Naive B cell (primary cell): ENCODE data around the gene GNPTG. TPM values are rescaled to one million over a fixed set of nuclear protein-coding genes. Genes with fewer than 3 reads are reported as not detected.

Source experiments
- ATAC-seq, 2 donors: fragments of 150-1000 bp; cut with Tn5 transposase; 2 replicates each; pipeline ENCODE4 v1.10.0; 2021; ENCODE audit warnings: low read depth in 2 of 2, mild to moderate bottlenecking in 2 of 2, moderate library complexity in 2 of 2
- DNase-seq: peaks from one replicate; pipeline ENCODE4 v3.0.0; 2022
- H3K27ac Mint-ChIP-seq, 6 donors: one replicate each; pipeline ENCODE4 v1.8.0; 2020 to 2022; ENCODE audit warnings: mild to moderate bottlenecking in 6 of 6, mixed read lengths in 6 of 6, moderate library complexity in 5 of 6, inconsistent platforms in 2 of 6
- H3K27me3 Mint-ChIP-seq, 3 donors: one replicate each; pipeline ENCODE4 v1.8.0; 2021 to 2022; ENCODE audit warnings: mixed read lengths in 3 of 3, mild to moderate bottlenecking in 1 of 3
- H3K36me3 Mint-ChIP-seq, 2 donors: one replicate each; pipeline ENCODE4 v1.8.0; 2020 to 2022; ENCODE audit warnings: mixed read lengths in 2 of 2, inconsistent platforms in 1 of 2, mild to moderate bottlenecking in 1 of 2
- H3K4me1 Mint-ChIP-seq, 3 donors: one replicate each; pipeline ENCODE4 v1.8.0; 2020 to 2022; ENCODE audit warnings: mixed read lengths in 3 of 3, inconsistent platforms in 1 of 3, mild to moderate bottlenecking in 1 of 3, moderate library complexity in 1 of 3
- H3K4me3 Mint-ChIP-seq, 8 donors: one replicate each; pipeline ENCODE4 v1.8.0; 2020 to 2022; ENCODE audit warnings: mild to moderate bottlenecking in 8 of 8, mixed read lengths in 8 of 8, moderate library complexity in 8 of 8, inconsistent platforms in 2 of 8
- H3K9me3 Mint-ChIP-seq, 7 donors: one replicate each; pipeline ENCODE4 v1.8.0; 2020 to 2022; ENCODE audit warnings: mixed read lengths in 7 of 7, mild to moderate bottlenecking in 5 of 7, inconsistent platforms in 2 of 7, moderate library complexity in 1 of 7
- polyA plus RNA-seq, 6 donors: library from polyadenylated mRNA; unstranded; fragments of 300-500 nt; fragmentation: Illumina TruSeq; gene quantifications; one replicate each; pipeline ENCODE4 v1.2.3, GENCODE V29; 2021; ENCODE audit warnings: low read depth in 6 of 6

GNPTG gene
- 10 to 100 TPM; 39.7 to 52.1 (median 44.6) TPM for polyA plus RNA-seq

- peak within 1 kb of the TSS; percentile 76 to 93 (median 88) for H3K4me3 Mint-ChIP-seq
- peak; percentile 86 for DNase-seq
- H3K36me3 Mint-ChIP-seq, result no peaks in the 10 kb centered on the region
- peaks cover 27 to 44% (median 32%) of the 10 kb centered on the region in 3 donors for H3K4me1 Mint-ChIP-seq
- H3K27ac Mint-ChIP-seq, result peak within 1 kb of the TSS; percentile 82 to 93 (median 87)
- no peaks in the 10 kb centered on the region for H3K9me3 Mint-ChIP-seq
- no peaks in the 10 kb centered on the region for H3K27me3 Mint-ChIP-seq
- ATAC-seq, result peak; percentile 92 to 94
These were observed at the start of gene GNPTG, which contains the start of gene TSR3 for GRCh38 chr16:1351582-1352362. Gene GNPTG (plus strand): TSS chr16:1351931. CDS start chr16:1351966, 35 bp downstream. Gene TSR3 (minus strand): TSS chr16:1351878. CDS start chr16:1351804, 74 bp downstream.

GRCh38 chr16:1305823-1306222 lies 45.9 kb upstream of the GNPTG start:
- Mint-ChIP-seq H3K4me3 (peak overlapping the region in 6 of 8 donors; percentile 9 to 97 (median 76)), H3K27ac (peak overlapping the region; percentile 6 to 100 (median 63)), H3K27me3 (no peaks in the 10 kb centered on the region), H3K36me3 (peaks cover 5 to 7% of the 10 kb centered on the region in 2 donors), H3K4me1 (peaks cover 36 to 53% (median 37%) of the 10 kb centered on the region in 3 donors), H3K9me3 (no peaks in the 10 kb centered on the region)
- peak; percentile 28 for DNase-seq
- ATAC-seq, result no peak

- Mint-ChIP-seq H3K9me3 (no peaks in the 10 kb centered on the region), H3K27ac (peak overlapping the region; percentile 33 to 100 (median 58)), H3K4me3 (peak overlapping the region in 6 of 8 donors; percentile 19 to 97 (median 76)), H3K27me3 (no peaks in the 10 kb centered on the region), H3K36me3 (peaks cover 5 to 7% of the 10 kb centered on the region in 2 donors), H3K4me1 (peaks cover 41 to 58% (median 41%) of the 10 kb centered on the region in 3 donors)
- ATAC-seq (no peak), DNase-seq (no peak)
These were observed 45.4 kb upstream of the GNPTG start for GRCh38 chr16:1306334-1306733.

- Mint-ChIP-seq H3K27me3 (no peaks in the 10 kb centered on the region), H3K9me3 (no peaks in the 10 kb centered on the region), H3K4me3 (peak overlapping the region; percentile 84 to 98 (median 94)), H3K27ac (peak overlapping the region in 5 of 6 donors; percentile 56 to 100 (median 100)), H3K4me1 (peaks cover 40 to 68% (median 52%) of the 10 kb centered on the region in 3 donors), H3K36me3 (peaks cover 5 to 7% of the 10 kb centered on the region in 2 donors)
- ATAC-seq (no peak), DNase-seq (no peak)
These were observed 43.4 kb upstream of the GNPTG start for GRCh38 chr16:1308036-1308976.

GRCh38 chr16:1308977-1309885 lies 42.5 kb upstream of the GNPTG start, which contains the start of gene UBE2I:
Gene UBE2I (plus strand): TSS chr16:1309636. CDS start chr16:1314031, 4,395 bp downstream.
- H3K9me3 Mint-ChIP-seq, result no peaks in the 10 kb centered on the region
- peak; percentile 99 for DNase-seq
- peak; percentile 61 to 68 for ATAC-seq

GRCh38 chr16:1309888-1310831 lies 41.6 kb upstream of the GNPTG start:
- peaks cover 35 to 58% (median 40%) of the 10 kb centered on the region in 3 donors for H3K4me1 Mint-ChIP-seq

More at GRCh38 chr16:1308977-1309885, 42.5 kb upstream of the GNPTG start, which contains the start of gene UBE2I:
- Mint-ChIP-seq H3K27me3 (no peaks in the 10 kb centered on the region), H3K27ac (peak within 1 kb of the TSS; percentile 100), H3K36me3 (peaks cover 5 to 7% of the 10 kb centered on the region in 2 donors), H3K4me3 (peak within 1 kb of the TSS; percentile 96 to 99 (median 98)), H3K4me1 (peaks cover 36 to 65% (median 45%) of the 10 kb centered on the region in 3 donors)

GRCh38 chr16:1310832-1311200 lies 40.9 kb upstream of the GNPTG start:
- Mint-ChIP-seq H3K36me3 (peaks cover 5 to 7% of the 10 kb centered on the region in 2 donors), H3K27me3 (no peaks in the 10 kb centered on the region), H3K9me3 (no peaks in the 10 kb centered on the region), H3K4me1 (peaks cover 35 to 51% (median 40%) of the 10 kb centered on the region in 3 donors), H3K27ac (peak overlapping the region; percentile 96 to 100 (median 96)), H3K4me3 (peak overlapping the region; percentile 94 to 99 (median 98))
- ATAC-seq (peak in 1 of 2 donors; percentile 11), DNase-seq (peak; percentile 37)

More at GRCh38 chr16:1309888-1310831, 41.6 kb upstream of the GNPTG start:
- DNase-seq (peak; percentile 59), ATAC-seq (peak; percentile 26 to 28)
- Mint-ChIP-seq H3K27ac (peak overlapping the region; percentile 96 to 100 (median 96)), H3K9me3 (no peaks in the 10 kb centered on the region), H3K4me3 (peak overlapping the region; percentile 94 to 99 (median 98)), H3K27me3 (no peaks in the 10 kb centered on the region), H3K36me3 (peaks cover 5 to 7% of the 10 kb centered on the region in 2 donors)

GRCh38 chr16:1311212-1311737 lies 40.5 kb upstream of the GNPTG start:
- ATAC-seq (no peak), DNase-seq (no peak)
- Mint-ChIP-seq H3K36me3 (peaks cover 5 to 7% of the 10 kb centered on the region in 2 donors), H3K27me3 (no peaks in the 10 kb centered on the region), H3K27ac (peak overlapping the region in 5 of 6 donors; percentile 96 to 100 (median 96)), H3K4me3 (peak overlapping the region; percentile 94 to 99 (median 98)), H3K4me1 (peaks cover 31 to 50% (median 37%) of the 10 kb centered on the region in 3 donors), H3K9me3 (no peaks in the 10 kb centered on the region)

- ATAC-seq (no peak), DNase-seq (no peak)
- Mint-ChIP-seq H3K27ac (peak overlapping the region in 3 of 6 donors; percentile 47 to 96 (median 96)), H3K4me3 (peak overlapping the region; percentile 56 to 99 (median 98)), H3K36me3 (peaks cover 5 to 7% of the 10 kb centered on the region in 2 donors), H3K27me3 (no peaks in the 10 kb centered on the region), H3K4me1 (peaks cover 27 to 50% (median 33%) of the 10 kb centered on the region in 3 donors), H3K9me3 (no peaks in the 10 kb centered on the region)
These were observed 39.8 kb upstream of the GNPTG start for GRCh38 chr16:1311738-1312466.

GRCh38 chr16:1312467-1312816 lies 39.3 kb upstream of the GNPTG start:
- Mint-ChIP-seq H3K4me3 (peak overlapping the region in 7 of 8 donors; percentile 7 to 97 (median 56)), H3K9me3 (no peaks in the 10 kb centered on the region), H3K27me3 (no peaks in the 10 kb centered on the region), H3K27ac (peak overlapping the region in 2 of 6 donors; percentile 47 to 62), H3K4me1 (peaks cover 27 to 51% (median 33%) of the 10 kb centered on the region in 3 donors), H3K36me3 (peaks cover 5 to 7% of the 10 kb centered on the region in 2 donors)
- ATAC-seq, result no peak
- DNase-seq, result no peak
